Hypothalamus (tissue), 51 donors: ENCODE measurements around the gene KLHDC3.
A peak's percentile ranks its signal among the peaks of the same experiment; 100 is the strongest.
"Not testable (repeated sequence)": the region's sequence is repeated elsewhere in the genome, so short reads cannot be mapped to it uniquely, and the experiment has no call there.

Experiments
- DNase-seq, 51 donors: peaks; one replicate each; lab custom pipeline; 2025; lab: John Stamatoyannopoulos, UW

Gene KLHDC3

DNA sequence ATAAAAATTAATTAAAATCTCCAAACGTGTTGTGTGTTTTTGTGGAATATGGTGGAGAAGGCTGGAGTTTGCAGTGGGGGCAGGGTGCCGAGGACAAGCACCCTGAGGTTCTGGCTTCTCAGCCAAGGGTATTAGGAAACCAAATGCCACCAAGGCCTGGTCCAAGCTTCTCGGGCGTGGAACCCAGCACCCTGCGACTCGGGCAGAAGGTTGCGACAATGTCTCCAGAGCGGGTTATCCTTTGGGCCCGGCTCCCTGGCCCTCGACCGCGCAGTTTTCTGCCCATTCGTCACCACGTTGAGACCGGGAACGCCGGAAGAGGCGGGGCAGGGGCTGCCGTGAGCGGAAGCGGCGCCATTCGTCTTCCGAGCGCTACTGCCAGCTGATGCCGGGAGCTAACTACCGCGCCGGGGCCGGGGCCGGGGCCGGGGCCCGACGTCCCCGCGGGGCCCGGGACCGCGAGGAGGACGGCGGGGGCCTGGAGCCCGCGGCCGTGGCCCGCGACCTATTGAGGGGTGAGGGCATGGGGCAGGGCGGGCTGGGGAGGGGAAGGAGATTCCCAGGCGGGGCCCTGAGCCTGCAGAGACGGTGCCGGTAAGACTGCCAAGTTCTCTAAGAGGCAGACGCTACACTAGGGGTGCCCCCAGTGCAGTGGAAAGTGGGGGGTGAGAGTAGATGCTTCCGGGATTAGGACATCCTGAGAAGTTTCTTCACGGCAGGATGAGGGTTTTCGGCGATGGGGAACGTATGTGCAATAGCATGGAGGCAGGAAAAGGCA is 7.4 kb downstream of the KLHDC3 start, which contains the start of gene RRP36:
RRP36 (plus strand) TSS at position 354 of the 778 bp plus-strand sequence; CDS start at position 386, 32 bp downstream.
- peak; percentile 12 to 88 (median 66) for DNase-seq

DNA sequence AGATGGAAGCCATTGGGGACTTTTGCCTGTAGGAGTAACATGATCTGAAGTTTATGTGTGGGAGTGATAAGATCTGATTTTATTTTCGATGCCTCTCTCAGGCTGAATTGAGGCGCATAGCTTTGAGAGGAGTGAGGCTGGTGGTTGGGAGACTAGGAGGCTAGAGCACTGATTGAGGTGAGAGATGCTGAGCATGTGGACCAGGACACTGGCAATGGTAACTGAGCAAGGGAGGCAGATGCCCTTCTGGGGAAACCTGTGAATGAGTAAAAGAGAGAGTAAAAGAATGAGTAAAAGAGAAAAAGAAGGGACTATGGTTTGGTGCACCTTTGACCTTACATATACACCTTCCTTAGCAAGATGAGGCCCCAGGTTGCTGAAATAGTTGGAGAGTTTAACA is 10.4 kb downstream of the KLHDC3 start:
- no peak for DNase-seq

DNA sequence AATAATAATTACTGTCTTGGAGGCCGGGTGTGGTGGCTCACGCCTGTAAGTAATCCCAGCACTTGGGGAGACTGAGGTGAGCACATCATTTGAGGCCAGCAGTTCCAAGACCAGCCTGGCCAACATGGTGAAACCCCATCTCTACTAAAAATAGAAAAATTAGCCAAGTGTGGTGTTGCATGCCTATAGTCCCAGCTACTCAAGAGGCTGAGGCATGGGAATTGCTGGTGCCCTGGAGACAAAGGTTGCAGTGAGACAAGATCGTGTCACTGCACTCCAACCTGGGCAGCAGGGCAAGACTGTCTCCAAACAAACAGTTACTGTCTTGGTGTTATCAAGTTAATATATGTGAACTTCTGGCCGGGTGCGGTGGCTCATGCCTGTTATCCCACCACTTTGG is 12.3 kb downstream of the KLHDC3 start:
- no peak for DNase-seq

- DNase-seq, result no peak
These were observed 15.1 kb downstream of the KLHDC3 start for GRCh38 chr6:43029120-43029519.

- DNase-seq, result no peak
These were observed 18.3 kb downstream of the KLHDC3 start for GRCh38 chr6:43032326-43032725.

DNA sequence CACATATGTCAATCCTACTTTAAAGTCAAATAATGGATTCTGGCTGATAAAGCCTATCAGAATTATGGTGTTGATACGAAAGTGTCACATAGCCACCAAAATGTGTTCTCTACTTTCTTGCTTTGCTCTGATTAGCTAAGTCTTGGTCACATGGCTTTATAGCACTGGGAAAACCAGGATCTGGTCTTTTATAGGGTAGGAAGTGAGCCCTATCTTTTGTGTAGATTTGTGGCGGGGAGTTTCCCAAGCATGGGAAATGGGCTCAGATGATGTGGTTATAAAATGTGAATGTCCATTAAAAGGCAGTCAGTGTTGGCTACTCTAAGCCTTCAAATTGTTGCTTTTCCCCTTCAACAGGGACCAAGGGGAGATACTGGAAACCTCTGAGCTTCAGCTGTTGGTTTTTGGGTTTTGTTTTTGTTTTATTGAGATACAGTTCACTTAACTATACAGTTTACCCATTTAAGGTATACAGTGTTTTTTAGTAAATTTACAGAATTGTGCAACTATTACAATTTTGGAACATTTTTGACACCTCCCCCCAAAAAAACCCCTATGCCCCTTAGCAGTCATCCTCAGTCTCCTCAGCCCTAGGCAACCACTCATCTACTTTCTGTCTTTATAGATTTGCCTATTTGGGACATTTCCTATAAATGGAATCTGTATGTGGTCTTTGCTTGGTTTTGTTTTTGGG is 19.6 kb downstream of the KLHDC3 start:
- no peak for DNase-seq

GRCh38 chr6:43034190-43034525 is 20.1 kb downstream of the KLHDC3 start:
- no peak for DNase-seq

- DNase-seq, result no peak
These were observed 21.6 kb downstream of the KLHDC3 start for GRCh38 chr6:43035495-43036194.

DNA sequence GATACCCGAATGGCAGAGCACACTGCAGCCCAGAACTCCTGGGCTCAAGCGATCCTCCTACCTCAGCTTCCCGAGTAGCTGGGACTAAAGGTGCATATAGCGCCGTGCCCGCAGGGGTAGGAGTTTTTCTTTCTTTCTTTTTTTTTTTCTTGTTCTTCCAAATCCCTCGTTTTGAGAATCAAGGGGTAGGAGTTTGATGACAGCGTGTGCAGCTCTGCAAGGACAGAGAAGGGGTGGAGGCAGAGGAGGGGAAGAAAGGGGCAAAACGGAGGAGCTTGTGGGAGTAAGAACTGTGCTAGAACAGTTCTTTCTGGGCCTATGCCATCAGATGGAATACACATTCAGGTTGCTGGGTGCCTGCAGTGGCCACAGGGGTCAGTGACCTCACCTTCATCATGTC is 22.7 kb downstream of the KLHDC3 start:
- DNase-seq, result no peak

- DNase-seq, result no peak
These were observed 23.1 kb downstream of the KLHDC3 start for GRCh38 chr6:43037197-43037596.

DNA sequence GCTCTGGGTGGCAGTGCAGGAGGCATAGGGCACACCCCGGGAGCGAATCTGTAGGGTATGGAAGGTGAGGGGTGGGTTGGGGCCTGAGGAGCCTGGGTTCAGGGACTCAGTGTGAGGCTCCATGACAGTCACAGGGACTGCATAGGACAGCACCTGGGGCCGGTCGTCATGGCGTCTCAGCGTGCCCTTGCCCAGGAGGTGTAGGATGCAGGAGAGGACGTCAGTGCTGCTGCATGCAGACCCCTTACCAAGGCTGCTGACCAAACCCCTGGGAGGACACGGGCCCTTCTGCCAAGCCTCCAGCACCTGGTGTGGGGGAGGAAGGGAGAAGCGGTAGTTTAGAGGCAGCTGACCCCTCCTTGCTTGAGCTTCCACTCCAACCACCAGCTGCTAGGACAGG is 23.7 kb downstream of the KLHDC3 start:
- DNase-seq, result no peak

DNA sequence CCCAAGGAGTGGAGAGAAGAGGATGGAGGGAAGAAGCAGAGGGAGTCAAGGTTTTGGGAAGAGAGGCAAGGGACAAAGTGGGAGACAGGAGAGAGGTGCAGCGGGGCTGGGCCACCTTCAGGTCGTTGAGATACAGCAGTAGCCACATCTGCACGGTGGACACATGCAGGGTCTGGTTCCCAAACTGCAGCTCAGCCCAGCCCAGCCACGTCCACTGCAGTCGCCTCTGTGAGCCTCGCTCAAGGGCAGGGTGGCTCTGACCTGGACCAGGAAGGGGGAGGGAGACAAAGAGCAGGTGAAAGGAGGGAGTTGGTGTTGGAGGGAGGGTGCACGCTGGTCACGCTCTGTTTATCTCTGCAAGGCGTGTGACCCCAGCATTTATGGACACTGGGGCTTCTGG is 24.7 kb downstream of the KLHDC3 start:
- DNase-seq, result no peak

- DNase-seq, result no peak
These were observed 26.7 kb downstream of the KLHDC3 start for GRCh38 chr6:43040542-43041257.

DNA sequence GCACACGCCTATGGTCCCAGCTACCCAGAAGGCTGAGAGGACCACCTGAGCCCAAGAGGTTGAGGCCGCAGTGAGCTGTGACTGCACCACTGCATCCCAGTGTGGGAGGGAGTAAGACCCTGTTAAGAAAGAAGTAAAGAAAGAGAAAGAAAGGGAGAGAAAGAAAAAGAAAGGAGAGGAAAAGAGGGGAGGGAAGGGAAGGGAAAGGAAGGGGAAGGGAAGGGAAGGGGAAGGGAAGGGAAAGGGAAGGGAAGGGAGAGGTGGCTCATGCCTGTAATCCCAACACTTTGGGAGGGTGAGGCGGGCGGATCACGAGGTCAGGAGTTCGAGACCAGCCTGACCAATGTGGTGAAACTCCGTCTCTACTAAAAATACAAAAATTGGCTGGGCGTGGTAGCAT is 27.4 kb downstream of the KLHDC3 start:
- not testable (repeated sequence) for DNase-seq

GRCh38 chr6:43043310-43043709 is 29.3 kb downstream of the KLHDC3 start:
- no peak for DNase-seq

- no peak for DNase-seq
These were observed 31.4 kb downstream of the KLHDC3 start for GRCh38 chr6:43045371-43045930.

DNA sequence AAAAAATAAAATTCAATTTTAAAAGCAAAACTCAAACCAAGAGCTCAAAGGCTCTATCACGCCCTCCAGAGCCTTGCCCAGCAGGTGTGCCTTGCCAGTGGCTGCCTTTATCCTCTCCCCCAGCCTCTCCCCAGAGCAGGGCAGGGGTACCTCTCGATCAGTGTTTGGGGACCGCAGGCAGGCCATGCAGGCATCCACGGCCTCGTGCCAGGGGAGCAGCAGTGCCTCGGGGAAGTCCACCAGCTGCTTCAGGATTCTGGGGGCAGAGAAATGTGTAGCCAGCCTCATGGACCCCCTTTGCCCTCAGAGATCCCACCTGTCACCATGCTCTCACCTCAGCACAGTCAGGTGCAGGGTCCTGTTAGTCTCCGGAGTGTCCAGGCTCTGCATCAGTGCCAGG is 33.9 kb downstream of the KLHDC3 start:
- no peak for DNase-seq

DNA sequence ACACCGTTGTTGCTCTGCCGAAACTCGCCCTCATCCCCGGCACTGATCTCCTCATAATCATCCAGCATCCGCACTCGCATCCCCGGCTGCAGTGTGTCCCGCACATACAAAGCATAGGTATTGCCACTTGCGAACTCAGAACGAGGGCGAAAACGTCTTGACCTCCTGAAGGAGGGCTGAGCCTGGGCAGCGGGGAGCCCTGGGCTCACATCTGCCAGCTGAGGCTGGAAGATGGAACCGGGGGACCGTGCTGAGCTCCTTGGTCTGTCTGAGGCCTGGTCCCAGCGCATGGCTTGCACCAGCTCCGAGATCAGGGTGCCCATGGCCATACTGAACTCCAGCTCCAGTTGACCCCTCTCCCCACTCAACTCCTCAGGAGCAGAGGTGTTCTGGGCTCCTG is 36.9 kb downstream of the KLHDC3 start:
- DNase-seq, result no peak

- no peak for DNase-seq
These were observed 38.3 kb downstream of the KLHDC3 start for GRCh38 chr6:43052225-43052841.

- DNase-seq, result peak in 9 of 51 donors; percentile 12 to 45 (median 33)
These were observed 38.9 kb downstream of the KLHDC3 start for GRCh38 chr6:43052842-43053544.
